GM21367 (cell line): ENCODE data around the gene ZMYND12.

ENCODE experiments used
- ATAC-seq: cut with Tn5 transposase; IDR thresholded peaks from one replicate; pipeline ENCODE4 v1.9.1; 2021; ENCODE audit not compliant: unreplicated experiment

Gene ZMYND12

DNA sequence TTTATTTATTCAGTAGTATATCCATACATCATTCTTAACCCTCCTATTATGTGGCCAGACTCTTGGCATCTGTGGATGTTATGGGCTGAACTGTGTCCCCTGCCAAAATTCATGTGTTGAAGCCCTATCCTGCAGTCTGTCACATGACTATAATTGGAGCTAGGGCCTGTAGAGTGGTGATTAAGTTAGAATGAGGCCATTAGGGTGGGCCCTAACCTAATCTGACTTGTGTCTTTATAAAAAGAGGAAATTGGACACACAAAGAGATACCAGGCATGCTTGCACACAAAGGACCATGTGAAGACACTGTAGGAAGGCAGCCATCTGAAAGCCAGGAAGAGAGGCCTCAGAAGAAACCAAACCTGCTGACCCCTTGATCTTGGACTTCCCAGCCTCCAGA, 6.6 kb downstream of the ZMYND12 start:
- no peak for ATAC-seq

DNA sequence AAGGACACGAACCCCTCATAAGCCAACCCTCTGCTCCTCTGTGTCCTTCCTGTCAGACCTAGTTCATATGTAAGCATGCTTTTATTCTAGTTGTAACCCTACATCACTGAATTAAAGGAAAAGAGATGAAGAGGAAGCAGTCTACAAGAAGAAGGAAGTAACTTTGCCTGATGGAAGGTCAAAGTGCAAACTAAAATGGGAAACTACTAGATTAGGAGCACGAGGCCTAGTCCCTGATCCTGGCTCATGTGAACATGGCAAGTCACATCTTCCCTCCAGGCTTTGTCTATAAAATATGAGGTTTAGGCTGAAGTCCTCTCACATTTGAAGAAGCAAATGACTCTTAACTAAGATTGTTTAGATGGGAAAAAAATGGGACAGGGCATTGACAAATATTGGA, 13.2 kb downstream of the ZMYND12 start:
- ATAC-seq = no peak

DNA sequence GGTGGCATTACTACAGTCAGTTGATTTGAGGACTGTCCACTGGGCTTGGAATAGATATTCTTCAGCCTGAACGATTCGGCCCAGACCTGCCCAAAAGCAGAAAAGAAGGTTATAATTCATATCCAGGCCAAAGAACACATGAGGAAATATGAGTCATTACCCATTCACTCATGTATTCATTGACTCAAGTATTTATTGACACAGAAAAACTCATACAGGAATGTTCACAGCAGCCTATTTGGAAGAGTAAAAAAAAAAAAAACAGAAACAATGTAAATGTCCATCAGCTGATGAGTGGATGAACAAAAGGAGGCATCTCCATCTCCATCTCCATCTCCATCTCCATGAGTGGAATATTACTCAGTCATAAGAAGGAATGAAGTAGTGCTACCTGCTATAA, 15.9 kb downstream of the ZMYND12 start:
- ATAC-seq = no peak

DNA sequence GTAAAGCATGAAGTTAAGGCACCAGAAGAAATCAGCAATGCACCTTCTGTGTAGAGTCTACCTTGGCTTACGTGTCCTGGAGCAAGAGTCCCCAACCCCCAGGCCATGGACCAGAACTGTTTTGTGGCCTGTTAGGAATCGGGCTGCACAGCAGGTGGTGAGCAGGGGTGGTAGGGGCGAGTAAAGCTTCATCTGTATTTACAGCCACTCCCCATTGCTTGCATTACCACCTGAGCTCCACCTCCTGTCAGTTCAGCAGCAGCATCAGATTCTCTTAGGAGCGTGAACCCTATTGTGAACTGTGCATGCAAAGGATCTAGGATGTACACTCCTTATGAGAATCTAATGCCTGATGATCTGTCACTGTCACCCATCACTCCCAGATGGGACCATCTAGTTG, 21.5 kb downstream of the ZMYND12 start:
- ATAC-seq = no peak

DNA sequence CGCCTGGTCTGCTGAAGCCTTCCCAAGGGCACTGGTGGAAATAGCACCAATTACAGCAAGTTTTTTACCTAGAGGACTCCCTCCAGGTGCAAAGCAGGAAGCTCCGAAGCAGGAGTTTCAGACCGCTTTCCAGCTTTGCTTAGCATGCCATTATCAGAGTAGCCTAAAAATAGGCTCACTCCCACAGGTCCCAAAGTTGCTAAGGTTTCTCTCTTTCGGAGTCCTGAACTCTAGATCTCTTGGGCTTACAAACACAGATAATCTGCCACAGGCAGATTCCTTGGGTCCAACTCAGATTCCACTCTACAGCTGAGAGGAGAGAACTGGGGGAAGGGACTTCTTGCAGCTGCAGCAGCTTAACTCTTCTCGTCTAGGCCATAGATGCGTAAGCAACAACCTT, 22.5 kb downstream of the ZMYND12 start:
- no peak for ATAC-seq

DNA sequence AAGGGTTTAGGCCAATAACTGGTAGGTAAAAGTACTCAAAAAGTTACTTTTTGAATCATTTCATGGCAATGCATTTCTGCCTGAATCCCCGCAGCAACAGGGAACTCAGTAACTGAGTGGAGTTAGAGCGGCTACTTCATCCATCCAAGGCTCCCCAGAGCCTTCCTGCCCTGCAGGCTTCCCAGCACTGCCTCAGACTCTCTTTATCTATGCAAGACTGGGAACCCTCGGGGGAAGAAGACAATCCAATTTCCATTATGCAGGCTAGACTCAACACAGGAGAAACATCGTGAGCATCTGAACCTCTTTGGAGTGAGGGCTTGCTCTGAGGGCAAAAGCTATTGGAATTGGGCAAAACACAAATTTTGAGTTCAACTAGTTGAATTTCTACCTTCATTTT, 23.1 kb downstream of the ZMYND12 start:
- ATAC-seq = no peak

DNA sequence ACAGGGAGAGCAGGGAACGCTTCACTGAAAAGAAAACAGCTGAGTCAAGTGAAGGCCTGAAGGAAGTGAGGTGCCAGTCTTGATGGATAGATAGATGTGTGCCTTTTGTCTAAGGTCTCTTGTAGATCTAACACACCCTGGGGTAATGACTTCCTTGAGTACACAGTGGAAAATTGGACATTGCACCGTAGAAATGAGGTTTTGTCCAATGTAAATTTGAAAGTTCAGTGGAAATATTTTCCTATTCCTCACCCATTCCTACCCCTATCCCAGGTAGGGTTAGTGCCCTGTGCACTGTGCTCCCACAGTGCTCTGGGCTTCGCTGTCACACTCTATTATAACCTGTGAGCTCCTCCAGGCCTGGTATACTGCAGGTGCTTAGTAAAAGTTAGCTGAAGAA, 24.3 kb downstream of the ZMYND12 start:
- ATAC-seq = no peak

DNA sequence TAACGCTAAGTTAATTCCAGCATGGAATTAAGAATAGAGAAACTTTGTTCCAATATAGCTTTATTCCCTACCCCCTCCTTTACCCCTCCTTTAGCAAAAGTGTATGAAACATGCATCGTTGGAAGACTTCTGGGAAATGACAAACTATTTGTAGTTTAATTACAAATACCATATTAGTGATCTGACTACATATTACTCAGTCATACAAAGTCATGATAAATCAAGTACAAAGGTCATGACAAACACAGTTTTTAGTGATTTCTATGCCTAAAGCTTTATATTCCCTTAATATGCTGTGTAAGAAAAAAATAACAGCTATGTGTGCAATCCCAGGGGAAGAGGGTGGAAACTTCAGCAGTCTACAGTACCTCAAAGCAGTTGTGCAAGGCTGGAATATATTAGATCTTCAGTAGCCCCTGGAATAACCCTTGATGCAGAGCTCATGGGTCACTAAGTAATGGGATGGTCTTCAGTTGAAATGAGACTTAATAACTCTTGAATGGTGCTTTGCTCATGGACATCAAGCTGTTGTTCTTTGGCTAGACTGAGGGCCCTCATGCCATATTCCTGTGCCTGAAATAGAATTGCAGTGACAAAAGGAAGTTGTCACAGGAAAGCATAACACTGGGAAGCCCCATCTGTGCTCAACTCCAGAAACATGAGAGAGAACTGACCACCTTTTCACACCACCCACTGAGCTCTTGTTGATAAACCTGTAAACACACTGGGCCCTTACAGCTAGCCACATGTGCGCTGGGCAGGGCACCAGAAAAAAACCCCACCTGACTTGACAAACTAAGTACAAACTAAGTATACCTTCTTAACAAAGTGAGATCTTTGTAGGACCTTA, 25.3 kb downstream of the ZMYND12 start:
- no peak for ATAC-seq

DNA sequence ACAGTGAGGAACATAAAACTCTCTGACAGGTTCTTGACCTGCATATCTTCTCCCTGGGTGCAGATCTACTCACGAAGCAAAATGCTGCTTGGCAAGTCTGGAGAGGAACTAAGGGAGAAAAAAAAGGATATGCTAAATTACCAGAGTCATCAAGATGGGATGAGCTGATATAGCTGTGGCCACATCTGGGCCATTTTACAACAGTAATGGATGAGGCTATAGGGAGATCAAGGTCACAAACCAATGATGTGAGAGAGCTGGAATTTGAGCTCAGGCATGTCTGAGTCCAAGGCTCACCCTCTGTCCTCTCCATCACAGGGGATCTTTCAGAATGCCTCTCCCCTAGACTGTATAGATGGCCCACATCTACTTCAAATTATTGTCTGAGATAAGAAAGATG, 26.2 kb downstream of the ZMYND12 start:
- no peak for ATAC-seq

DNA sequence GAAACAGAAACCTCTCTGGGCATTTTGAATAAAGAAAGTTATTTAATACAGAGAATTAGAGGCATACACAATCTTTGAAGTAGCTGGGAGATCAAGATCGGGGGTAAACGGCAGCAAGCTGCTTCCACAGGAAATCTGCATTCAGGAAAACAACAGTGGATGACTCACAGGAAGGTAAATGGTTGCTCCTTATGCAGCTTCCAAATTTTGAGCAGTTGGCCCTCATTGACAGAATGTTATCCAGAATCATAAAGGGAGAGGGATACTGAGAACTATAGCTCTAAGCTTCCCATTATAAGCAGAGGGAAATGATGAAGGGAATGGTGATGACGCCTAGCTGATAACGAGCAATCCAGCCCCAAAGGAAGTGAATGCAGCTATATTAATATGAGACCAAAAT, 28.6 kb downstream of the ZMYND12 start:
- no peak for ATAC-seq

DNA sequence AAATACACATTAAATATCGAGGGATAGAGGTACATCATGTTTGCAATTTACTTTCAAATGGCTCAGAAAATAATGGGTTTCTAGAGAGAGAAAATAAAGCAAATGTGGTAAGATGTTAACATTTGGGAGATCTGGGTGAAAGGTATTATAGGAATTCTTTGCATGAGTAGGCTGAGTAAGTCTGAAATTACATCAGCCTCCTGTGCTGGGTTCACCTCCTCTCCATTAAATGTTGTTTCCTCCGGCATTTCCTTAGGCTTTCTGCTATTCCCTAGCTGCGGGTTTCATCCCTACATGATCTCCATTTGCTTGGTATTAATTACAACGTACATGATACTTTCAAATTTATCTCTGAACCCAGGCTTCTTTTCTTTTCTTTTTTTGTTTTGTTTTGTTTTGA, 31.6 kb downstream of the ZMYND12 start:
- ATAC-seq = no peak

DNA sequence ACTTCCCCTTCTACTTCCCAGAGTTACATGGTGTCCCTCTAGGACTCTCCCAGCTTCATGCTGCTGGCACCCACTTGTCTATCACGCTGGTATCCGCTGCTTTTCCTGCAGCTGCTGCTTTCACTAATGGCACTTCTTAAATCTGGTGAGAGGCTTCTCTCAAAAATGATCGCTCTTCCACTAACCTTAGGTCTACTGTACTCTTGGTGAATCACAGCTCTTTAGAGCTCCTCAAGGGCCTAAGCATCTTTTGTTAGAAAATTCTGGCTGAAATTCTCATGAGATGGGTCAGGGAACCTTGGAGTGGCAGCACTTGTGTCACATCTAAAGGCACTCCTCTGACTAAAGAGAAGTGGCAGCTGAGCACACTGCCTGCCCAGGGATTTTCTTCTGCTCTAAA, 32.1 kb downstream of the ZMYND12 start:
- ATAC-seq = no peak

DNA sequence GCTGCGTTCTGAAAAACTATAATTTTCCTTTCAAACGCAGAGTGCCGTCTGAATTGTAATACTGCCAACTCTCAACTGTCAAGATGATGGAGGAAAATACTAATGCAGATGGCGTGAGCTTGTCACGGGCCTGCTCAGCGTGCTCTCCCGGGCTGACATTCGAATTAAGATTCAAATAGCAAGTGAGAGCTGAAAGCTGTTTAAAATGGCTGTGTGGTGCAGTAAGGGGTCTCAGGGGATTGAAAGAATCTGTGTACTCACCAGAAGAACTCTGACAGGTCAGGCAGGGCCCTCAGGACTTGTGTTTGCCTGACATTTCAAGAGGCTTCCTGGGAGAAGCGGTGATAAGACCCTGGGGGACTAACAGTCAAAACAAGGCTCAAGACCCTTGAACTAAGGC, 33.1 kb downstream of the ZMYND12 start:
- no peak for ATAC-seq

DNA sequence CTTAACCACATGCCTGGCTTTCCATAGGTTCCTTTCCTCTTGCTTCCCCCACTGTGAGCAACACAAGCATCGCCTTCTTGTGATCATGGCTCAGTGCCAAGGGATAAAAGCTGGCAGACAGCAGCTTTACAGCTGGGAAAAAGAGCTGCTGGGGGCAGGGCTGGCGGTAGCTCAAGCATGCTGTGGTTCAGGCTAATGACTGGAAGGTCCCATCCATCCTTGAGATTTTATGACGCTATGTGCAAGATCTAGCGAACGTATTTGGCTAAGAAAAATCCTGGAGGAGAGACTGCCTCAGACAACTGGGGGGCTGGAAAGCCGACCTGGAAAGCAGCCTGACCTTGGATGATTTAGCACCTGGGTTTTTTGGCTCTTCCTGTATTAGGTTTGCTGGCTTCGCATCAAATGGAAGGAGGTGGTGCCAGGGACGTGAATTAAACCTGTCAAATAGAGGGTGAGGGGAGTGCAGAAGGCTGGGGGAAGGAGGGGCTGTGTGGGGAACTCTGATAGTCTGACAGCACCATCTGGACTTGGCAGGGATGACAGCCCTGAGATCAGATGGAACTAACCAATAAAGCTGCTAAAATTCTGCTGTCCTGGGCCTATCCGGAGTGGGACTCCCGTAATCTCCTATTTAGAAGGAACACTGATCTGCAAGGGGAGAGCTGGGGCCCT, 34.8 kb downstream of the ZMYND12 start:
- ATAC-seq = no peak

DNA sequence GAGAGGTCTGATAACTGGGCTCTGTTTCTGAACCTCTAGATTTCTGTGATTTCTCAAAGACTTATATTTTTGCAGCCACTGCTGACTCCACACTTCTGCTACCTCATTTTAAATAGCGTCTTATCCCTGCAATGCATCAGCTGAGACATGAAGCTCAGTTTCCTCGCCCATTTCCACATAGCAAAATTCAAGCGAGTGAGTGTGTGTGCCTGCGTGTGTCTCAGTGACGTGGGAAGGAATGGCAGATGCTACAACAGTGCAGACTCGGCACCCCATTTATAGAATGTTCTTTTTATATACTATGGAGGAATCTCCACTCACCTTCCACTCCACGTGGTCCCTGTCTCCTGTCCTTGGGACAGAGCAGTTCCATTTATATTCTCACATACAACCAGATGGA, 35.7 kb downstream of the ZMYND12 start:
- no peak for ATAC-seq

DNA sequence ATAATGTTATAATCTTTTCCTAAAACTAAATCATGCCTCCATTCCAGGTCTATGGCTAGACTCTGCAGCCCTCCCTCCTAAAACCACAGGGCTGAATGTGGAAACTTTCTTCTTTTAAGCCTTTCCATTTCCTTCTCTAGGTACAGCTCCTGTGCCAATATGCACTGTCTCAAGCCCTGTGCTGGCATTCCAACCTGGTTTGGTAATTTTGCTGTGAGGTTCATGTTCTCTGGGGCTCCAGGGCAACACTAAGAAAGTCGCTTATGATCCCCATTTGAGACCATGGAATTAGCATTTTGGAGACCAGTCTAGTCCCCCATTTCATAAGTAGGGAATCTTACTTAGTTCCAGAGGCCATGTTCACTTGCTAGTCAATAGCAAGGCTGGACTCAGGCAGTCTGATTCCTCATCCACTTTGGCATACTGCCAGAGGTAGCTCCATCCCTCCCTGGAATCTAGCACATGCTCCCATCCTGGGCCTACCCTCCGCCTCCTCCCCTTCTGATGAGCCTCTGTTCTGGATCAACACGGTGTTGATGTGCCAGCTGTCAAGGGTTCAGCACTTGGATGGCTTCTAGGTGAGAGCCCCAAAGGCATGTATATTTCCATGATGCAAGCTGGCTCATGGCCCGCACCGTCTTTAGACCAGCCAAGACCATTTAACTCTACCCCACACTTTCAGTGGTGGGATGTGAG, 36.5 kb downstream of the ZMYND12 start:
- no peak for ATAC-seq

DNA sequence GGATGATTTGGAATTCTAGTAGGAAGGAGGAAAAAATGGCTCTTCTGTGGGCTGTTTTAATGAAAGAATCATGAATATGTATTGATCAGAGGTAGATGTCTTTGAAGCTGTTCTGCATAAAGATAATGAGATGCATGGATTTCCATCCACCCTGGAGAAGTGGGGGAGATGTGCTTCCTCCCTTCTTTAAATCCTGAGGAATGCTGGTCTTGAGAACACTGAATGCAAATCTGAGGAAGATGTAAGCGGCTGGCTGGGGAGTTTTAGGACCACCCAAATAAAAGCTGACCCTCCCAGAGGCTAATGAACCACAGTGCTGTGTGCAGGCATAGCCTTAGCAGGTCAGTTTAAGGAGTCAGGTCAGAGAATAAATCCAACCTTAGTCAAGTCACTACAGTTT, 37.3 kb downstream of the ZMYND12 start:
- no peak for ATAC-seq

DNA sequence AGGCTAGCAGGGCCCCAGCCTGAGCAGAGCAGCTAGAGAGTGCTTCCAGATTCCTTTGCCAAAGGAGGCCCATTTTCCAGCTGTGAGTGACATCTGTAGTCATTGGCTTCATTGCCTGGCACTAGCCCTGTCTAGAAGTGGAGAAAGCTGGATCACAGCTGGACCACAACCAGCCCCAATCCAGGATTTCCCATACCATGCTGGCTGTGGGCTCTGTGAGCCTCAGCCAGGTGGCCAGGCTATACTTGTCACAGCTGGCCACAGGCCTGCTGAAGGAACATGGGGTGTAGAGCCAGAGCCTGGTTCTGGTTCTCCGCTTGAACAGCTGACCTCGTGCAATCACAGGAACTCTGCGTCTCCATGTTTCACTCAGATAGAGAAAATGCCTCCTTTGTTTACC, 38.7 kb downstream of the ZMYND12 start:
- ATAC-seq = no peak

DNA sequence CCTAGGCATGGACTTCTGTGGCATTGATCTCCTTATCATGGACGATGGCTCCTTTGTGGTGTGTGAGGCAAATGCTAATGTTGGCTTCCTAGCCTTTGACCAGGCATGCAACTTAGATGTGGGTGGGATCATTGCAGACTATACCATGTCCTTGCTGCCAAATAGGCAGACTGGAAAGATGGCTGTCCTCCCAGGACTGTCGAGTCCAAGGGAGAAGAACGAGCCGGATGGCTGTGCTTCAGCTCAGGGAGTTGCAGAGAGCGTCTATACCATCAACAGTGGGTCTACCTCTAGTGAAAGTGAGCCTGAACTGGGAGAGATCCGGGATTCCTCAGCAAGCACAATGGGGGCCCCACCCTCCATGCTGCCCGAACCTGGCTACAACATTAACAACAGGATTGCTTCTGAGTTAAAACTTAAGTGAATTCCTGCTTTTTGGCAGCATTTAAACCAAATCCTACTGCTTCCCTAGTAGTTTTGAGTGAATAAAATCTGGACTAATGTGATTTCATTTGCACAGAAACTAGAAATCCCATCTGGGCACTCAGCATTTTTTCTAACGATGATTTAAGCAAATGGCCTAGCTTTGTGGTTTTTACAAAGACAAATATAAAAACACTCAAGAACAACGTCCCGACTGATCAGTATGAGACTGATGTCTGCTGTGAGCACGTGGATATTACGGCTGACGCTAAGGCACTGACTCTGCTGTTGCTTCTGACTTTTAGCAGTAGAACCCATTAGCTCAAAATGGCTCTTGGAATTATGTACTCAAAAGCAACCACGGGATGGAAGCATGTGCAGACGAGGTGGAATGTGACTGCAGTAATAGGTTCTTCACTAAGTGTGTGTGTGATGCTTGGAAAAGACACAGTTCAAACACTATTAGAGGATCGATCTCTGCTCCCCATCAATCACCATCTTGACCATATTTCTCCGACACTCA, 41.0 kb downstream of the ZMYND12 start:
- ATAC-seq = no peak

DNA sequence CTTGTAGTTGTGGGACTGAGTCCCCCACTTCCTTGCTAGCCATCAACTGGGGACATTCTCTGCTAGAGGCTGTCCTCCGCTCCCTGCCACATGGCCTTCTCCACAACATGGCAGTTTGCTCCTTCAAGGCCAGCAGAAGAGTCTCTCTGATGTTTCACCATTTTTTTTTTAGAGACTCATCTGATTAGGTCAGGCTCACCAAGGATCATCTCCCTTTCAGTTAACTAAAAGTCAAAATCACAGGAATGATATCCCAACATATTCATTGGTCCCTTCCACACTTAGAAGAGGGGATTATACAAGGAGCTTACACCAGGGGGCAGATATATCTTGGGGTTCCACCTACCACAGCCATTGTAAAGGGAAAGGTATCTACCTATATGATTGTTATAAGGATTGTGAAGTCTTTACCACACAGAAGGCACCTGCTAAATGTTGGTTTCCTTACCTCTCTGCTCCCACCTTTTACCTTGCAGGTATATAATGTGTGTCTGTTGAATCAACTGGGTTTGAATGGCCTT, 51.9 kb downstream of the ZMYND12 start:
- no peak for ATAC-seq
